Lower leg skin (tissue), 3 donors: ENCODE results near the gene SYNGR3.

Experiments
- POLR2A ChIP-seq, 2 donors: fragments of 450-650 bp; IDR thresholded peaks; one replicate each; pipeline ENCODE4 v1.6.1; 2016 to 2017; ENCODE audit warnings: antibody characterized with exemption in 2 of 2, mild to moderate bottlenecking in 1 of 2, moderate library complexity in 1 of 2
- TF ChIP-seq, protein P1 (sequence below), 3 donors: fragments of 450-650 bp; IDR thresholded peaks; one replicate each; pipeline ENCODE4 v1.5.1; 2016; ENCODE audit warnings: antibody characterized with exemption in 3 of 3, mild to moderate bottlenecking in 3 of 3, moderate library complexity in 2 of 3

GRCh38 chr16:2009164-2009711, 19.5 kb downstream of the SYNGR3 start:
- TF ChIP-seq, protein P1, sequence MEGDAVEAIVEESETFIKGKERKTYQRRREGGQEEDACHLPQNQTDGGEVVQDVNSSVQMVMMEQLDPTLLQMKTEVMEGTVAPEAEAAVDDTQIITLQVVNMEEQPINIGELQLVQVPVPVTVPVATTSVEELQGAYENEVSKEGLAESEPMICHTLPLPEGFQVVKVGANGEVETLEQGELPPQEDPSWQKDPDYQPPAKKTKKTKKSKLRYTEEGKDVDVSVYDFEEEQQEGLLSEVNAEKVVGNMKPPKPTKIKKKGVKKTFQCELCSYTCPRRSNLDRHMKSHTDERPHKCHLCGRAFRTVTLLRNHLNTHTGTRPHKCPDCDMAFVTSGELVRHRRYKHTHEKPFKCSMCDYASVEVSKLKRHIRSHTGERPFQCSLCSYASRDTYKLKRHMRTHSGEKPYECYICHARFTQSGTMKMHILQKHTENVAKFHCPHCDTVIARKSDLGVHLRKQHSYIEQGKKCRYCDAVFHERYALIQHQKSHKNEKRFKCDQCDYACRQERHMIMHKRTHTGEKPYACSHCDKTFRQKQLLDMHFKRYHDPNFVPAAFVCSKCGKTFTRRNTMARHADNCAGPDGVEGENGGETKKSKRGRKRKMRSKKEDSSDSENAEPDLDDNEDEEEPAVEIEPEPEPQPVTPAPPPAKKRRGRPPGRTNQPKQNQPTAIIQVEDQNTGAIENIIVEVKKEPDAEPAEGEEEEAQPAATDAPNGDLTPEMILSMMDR (IDR thresholded peaks at IDR 0.05) = no peak
- no peak for TF ChIP-seq POLR2A (IDR thresholded peaks at IDR 0.05)
